Measurements from ENCODE around the gene ZNF710.
A peak's percentile ranks its signal among the peaks of the same experiment; 100 is the strongest.
"Not testable (repeated sequence)": the region's sequence is repeated elsewhere in the genome, so short reads cannot be mapped to it uniquely, and the experiment has no call there.

ZNF710 gene, protein sequence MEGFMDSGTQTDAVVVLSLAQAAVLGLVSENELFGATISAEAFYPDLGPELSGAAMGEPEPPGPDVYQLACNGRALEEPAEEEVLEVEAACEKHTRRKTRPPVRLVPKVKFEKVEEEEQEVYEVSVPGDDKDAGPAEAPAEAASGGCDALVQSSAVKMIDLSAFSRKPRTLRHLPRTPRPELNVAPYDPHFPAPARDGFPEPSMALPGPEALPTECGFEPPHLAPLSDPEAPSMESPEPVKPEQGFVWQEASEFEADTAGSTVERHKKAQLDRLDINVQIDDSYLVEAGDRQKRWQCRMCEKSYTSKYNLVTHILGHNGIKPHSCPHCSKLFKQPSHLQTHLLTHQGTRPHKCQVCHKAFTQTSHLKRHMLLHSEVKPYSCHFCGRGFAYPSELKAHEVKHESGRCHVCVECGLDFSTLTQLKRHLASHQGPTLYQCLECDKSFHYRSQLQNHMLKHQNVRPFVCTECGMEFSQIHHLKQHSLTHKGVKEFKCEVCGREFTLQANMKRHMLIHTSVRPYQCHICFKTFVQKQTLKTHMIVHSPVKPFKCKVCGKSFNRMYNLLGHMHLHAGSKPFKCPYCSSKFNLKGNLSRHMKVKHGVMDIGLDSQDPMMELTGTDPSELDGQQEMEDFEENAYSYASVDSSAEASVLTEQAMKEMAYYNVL

DNA sequence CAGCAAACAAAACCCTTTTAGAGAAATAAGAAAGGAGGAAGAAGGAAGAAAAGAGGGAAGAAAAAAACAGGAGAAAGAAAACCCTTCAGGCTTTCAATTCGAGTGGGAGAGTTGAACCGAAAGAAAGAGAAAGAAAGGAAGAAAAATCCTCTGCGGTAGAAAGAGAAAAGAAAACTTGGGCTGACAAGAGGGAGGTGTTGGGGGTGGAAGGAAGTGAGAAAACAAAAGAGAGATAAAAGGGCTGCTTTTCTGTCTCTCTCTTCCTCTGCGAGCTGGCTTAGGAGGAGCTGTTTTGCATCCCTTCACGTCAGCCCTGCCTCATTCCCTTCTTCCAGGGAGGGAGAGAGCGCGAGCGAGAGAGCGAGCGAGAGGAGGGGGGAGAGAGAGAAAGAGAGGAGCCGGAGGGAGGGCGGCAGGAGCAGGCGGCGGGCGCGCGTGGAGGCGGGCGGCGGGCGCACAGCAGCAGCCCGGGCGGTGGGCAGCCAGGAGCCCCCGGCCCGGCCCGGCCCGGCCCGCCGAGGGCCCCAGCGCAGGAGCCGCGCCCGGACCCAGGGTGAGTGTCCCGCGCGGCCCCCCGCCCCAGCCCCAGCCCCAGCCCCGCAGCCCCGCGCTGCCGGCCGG lies at the start of gene ZNF710:
Gene ZNF710, plus strand, starts transcription at position 263 of the 621 bp plus-strand sequence. CDS start 65,814 bp downstream, outside the sequence.
- peak; percentile 28 for DNase-seq (ENCODE audit: low spot score)

DNA sequence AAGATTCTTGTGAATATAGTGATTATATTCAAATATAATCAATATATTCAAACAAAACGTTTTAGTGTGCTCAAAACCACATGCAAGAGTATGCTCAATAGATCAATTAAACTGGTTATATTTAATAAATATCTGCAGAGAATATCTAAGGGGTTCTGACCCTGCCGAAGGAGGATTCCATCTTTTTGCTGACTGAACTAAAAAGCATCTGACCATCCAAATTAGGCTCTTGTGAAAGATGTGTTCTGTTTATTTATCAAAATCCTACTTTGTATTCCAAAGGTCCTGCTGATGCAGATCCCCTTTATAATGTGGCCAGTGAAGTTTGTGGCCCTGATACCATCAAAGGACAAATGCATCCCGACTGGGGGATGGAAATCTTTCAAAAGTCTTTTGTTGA lies 46.6 kb upstream of the ZNF710 start:
- no peak for DNase-seq (ENCODE audit: low spot score)

DNA sequence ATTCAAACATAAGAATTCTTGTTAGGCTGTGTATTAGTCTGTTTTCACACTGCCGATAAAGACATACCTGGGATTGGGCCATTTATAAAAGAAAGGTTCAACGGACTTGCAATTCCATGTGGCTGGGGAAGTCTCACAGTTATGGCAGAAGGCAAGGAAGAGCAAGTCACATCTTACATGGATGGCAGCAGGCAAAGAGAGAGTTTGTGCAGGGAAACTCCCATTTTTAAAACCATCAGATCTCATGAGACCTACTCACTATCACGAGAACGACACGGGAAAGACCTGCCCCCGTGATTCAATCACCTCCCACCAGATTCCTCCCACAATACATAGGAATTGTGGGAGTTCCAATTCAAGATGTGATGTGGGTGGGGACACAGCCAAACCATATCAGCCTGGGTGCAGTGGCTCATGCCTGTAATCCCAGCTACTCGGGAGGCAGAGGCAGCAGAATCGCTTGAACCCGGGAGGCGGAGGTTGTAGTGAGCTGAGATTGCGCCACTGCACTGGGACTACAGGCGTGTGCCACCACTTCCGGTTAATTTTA lies 45.6 kb upstream of the ZNF710 start:
- DNase-seq (ENCODE audit: low spot score) = not testable (repeated sequence)

DNA sequence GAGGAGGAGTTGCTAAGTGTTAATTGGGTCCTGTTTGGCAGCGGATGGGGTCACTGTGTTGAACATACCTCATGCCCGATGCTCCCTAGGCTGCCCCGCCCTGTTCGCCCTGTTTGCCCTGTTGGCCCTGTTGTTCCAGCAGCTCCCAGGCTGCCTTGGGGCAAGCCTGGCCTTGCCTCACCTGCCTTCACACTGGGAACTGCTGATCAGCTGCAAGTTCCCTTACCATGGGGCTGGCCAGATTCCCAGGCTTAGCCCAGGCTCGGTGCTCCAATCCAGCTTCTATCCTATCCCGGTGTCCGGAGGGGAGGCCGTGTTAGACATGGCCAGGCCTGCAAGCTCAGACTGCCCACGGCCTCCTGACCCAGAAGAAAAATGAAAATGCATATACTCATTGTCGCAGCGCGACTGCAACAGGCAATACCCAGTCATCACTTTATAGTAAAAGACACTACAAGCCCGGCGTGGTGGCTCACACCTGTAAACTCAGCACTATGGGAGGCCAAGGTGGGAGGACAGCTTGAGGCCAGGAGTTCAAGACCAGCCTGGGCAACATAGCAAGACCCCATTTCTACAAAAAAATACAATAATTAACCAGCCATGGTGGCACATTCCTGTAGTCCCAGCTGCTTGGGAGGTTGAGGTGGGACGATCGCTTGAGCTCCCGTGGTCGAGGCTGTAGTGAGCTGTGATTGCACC lies 42.9 kb upstream of the ZNF710 start:
- DNase-seq (ENCODE audit: low spot score) = no peak

DNA sequence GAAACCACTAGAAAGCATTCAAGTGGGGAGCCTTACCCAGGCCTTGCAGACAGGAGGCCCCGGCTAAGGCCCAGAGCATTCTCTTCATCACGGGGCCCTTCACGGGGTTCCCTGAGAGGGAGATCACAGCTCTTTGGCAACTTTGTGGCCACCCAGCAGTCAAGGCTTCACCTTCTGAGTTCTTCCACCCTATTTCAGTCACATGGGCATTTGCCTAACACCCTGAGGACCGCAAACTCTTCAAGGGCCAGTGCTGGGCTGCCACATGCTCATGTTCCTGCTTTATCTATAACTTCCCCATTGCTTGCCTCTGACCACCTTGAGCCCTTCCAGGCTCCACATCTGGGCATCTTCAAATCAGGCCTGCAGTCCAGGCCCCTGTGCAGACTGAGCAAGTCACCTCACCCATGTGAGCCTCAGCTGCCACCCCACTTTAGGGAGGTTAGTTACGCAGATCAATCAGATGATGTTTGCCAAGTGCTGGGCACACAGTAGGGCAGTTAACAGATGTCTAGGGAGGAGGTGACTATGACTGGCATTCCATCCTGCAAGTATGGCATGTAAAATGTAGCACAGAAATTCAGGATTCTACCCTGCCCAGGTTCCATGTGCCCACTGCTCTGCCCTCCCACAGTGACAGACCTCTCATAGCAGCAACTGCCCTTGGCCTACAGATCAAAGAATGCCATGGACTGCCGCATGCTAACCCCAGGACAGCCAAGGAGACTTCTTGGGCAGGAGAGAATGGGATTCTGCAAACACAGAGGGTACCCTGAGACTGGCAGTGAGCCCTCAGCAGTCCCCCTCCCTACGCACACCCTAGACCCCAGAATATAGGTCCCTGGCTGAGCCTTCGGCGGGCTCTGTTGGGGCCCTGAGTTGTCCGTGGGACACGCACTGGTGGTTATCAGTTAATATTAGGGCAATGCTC lies 37.6 kb upstream of the ZNF710 start:
- DNase-seq (ENCODE audit: low spot score) = no peak

DNA sequence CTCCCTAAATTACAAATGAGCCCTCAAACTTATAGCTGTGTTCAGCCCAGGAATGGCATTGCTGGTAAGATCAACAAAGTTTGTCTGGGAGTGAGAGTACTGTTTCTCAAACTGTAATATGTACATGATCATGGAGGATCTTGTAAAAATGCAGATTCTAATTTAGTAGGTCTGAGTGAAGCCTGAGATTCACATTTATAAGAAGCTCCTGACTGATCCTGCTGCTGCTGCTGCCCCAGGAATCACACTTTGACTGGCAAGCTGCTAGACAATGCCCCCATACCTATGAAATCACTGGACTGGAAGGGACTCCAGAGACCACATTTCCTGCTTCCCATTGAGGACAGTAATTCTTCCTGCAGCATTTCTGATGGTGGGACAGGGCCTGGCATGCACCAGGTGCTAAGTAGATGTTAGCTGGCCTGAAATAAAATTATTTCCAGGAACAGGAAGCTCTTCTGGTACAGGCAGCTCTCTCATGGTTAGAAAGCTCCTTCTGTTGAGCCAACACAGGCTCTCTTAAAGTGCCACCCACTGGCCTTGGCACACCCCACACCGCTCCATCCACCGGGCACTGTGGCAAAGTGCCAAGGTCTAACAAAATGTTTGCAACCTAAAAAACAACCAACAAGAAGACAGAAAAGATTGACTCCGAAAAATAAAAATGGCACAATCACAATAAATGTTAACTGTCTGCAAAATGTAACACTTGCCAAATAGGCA lies 36.7 kb upstream of the ZNF710 start:
- no peak for DNase-seq (ENCODE audit: low spot score)

DNA sequence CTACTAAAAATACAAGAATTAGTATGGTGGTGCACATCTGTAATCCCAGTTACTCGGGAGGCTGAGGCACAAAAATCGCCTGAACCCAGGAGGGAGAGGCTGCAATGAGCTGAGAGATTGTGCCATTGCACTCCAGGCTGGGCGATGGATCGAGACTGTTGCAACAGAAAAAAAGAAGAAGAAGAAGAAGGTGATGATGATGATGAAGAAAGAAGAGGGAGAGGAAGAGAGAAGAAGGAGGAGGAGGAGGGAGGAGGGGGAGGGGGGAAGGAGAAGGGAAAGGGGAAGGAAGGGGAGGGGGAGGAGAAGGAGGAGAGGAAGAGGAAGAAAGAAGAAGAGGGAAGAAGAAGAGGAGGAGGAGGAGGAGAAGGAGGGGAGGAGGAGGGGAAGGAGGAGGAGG lies 33.2 kb upstream of the ZNF710 start:
- DNase-seq (ENCODE audit: low spot score) = no peak

DNA sequence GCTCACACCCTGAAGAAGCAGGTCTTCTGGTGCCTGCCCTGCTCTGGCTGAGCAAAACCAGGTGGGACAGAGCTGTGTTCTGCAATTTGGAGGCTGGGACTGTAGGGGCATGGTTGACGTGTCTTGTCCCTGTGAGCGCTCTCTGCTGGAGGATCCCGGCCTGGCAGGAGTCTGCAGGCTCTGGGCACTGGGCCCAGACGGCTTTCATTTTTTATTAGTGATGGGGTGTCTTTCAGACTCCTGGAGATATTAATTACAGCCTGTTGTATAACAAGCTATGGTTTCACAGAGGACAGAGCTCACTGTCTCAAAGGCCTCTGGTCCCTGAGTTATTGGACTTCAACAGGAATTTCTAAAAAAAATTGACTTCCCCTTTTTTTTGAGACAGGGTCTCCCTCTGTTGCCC lies 29.5 kb upstream of the ZNF710 start:
- peak; percentile 22 for DNase-seq (ENCODE audit: low spot score)

DNA sequence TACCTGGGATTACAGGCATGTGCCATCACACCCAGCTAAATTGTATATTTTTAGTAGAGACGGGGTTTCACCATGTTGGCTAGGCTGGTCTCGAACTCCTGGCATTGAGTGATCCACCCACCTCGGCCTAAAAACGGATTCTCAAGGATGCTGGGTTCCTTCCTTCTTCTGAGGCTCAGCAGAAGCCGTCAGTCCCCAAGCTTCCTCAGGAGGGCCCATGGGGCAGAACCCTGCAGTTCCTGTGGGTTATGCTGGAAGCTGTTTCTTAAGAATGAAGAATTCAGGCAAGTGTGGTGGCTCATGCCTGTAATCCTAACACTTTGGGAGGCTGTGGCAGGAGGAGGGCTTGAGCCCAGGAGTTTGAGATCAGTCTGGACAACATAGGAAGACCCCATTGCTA lies 29.0 kb upstream of the ZNF710 start:
- DNase-seq (ENCODE audit: low spot score) = no peak

DNA sequence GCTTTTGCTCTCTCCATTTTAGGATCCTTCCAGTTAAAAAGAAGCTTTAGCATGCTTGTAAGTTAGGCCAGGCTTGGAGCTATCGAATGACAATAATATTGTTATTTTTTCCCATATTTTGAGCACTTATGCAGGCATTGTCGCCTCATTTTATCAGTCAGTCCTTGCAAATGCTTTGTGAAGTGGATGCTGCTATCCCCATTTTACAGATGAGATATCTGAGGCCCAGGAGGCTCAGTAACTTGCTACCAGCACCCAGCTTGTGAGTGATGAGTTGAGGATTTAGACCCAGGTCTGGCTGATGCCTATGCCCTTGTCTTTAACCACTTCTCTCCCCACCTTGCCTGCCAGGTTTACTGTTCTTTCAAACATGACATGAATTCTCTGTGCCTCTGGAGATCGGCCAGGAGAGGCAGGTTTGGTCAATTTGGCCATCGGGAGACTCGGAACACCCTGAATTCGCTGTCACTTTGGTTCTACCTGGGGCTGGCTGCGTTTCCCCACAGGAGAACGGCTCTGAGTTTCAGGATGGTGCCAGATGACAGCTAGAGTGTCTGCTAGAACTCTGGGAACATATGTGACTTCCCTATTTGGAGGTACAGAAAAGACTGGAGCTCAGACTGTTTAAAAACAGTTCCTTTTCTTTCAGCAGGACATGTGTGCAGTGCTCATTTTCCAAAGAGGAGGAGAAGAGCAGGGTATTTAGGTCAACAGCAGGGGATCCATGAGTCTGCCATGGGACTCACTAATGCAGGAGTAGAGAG lies 25.5 kb upstream of the ZNF710 start:
- DNase-seq (ENCODE audit: low spot score) = no peak

DNA sequence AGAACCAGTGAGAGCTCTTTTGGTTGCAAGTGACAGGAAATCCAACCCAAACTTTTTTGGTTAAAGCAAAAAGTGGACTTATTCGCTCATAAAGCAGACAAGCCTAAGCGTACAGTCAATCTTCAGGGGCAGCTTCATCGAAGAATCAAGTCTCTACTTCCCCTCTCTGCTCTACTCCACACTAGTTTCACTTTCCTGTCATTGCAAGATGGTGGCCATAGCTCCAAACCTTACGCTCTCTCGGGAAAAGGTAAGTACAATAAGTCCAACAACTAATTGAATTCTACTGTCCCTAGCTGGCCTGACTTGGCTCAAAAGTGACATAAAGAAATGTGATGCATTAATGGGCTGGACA lies 24.9 kb upstream of the ZNF710 start:
- no peak for DNase-seq (ENCODE audit: low spot score)

DNA sequence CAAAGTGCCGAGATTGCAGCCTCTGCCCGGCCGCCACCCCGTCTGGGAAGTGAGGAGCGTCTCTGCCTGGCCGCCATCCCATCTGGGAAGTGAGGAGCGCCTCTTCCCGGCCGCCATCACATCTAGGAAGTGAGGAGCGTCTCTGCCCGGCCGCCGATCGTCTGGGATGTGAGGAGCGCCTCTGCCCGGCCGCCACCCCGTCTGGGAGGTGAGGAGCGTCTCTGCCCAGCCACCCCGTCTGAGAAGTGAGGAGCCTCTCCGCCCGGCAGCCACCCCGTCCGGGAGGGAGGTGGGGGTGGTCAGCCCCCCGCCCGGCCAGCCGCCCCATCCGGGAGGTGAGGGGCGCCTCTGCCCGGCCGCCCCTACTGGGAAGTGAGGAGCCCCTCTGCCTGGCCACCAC lies 23.3 kb upstream of the ZNF710 start:
- DNase-seq (ENCODE audit: low spot score) = not testable (repeated sequence)

DNA sequence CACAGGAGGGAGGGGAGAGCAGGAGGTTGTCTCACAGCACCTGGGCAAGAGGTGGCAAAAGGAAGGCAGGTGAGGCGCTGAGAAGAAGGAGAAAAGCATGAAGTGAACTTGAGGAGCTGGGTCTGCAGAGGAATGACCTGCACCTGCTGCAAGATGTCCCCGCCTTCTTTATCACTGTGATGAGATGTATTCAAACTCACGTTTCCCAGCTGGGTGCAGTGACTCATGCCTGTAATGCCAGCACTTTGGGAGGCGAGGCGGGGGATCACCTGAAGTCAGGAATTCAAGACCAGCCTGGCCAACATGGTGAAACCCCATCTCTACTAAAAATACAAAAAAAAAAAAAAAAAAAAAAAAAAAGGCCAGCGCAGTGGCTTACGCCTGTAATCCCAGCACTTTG lies 22.2 kb upstream of the ZNF710 start:
- DNase-seq (ENCODE audit: low spot score) = no peak

DNA sequence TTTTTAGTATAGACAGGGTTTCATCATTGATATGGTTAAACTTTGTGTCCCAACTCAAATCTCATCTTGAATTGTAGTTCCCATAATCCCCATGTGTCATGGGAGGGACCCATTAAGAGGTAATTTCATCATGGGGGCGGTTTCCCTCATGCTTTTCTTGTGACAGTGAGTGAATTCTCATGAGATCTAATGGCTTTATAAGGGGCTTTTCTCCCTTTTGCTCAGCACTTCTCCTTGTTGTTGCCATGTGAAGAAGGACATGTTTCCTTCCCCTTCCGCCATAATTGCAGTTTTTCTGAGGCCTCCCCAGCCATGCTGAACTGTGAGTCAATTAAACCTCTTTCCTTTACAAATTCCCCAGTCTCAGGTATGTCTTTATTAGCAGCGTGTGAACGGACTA lies 20.2 kb upstream of the ZNF710 start:
- DNase-seq (ENCODE audit: low spot score) = no peak

DNA sequence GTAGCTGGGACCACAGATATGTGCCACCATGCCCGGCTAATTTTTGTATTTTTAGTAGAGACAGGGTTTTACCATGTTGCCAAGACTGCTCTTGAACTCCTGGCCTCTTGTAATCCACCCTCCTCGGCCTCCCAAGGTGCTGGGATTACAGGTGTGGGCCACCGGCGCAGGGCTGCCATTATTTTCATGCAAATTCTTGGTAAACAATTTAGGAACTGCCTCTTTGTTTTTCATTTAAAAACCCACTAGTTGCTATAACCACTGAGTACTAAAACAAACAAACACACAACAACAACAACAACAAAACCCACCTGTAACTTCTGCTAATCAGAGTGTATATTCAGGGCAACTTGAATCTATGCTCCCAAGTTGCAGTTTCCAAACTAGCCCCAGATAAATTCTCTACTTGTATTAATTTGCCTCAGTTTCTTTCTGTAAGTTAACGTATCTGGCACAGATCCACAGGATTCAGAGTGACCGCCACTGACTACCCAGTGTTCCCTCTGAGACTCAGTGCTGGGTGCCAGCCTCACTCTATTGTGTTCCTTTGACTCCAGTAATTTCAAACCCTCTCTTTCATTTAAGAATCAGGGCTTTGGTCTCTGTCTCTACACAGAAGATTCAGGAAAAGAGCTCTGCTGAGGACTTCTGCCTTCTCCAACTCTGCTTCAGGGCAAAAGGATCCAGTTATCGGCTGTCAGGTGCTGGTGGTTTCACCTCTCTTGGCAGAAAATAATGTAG lies 18.6 kb upstream of the ZNF710 start:
- no peak for DNase-seq (ENCODE audit: low spot score)

DNA sequence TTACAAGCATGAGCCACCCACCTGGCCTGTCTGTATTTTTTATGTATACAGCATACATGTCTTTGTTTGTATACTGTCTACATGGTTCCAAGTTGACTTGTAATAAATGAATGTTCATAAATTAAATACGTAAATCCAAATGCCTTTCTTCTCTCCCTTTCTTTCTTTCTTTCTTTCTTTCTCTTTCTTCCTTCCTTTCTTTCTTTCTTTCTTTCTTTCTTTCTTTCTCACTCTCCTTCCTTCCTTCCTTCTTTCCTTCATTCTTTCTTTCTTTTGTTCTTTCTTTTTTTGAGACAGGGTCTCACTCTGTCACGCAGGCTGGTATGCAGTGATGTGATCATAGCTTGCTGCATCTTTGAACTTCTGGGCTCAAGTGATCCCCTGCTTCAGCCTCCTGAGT lies 17.1 kb upstream of the ZNF710 start:
- DNase-seq (ENCODE audit: low spot score) = no peak

DNA sequence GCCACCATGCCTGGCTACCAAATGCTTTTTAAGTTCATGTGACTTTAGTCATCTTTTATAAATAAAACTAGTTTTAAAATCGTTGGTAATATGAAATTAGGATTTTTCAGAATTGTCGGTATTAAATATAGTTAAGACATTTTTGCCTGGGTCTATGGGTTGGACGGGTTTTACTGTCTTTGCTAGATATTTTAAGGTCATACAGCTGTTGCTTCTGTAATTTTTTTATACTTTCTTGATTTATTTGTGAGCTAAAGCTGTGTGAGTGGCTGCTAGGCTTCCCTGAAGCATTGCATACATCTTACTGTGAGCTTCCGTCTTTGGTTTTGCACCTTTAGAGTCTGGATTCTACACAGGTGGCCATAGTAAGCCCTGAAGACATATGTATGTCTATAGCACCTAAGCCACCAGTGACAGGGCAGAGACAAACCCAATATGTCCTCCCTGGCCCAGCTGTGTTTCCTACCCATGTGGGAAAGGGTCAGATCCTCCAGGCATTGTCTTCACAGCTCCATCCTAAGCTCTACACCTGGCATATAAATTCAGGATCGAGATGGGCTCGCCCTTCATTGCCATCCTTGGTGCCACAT lies 16.6 kb upstream of the ZNF710 start:
- no peak for DNase-seq (ENCODE audit: low spot score)

DNA sequence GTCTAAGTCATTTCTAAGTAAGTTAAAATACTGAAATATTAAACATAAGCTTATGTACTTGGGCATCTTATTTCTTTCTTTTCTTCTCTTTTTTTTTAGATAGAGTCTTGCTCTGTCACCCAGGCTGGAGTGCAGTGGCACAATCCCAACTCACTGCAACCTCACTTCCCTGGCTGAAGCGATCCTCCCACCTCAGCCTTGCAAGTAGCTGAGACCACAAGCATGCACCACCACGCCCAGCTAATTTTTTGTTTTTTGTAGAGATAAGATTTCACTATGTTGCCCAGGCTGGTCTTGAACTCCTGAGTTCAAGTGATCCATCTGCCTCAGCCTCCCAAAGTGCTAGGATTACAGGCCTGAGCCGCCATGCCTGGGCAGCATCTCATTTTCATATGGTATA lies 16.0 kb upstream of the ZNF710 start:
- no peak for DNase-seq (ENCODE audit: low spot score)

DNA sequence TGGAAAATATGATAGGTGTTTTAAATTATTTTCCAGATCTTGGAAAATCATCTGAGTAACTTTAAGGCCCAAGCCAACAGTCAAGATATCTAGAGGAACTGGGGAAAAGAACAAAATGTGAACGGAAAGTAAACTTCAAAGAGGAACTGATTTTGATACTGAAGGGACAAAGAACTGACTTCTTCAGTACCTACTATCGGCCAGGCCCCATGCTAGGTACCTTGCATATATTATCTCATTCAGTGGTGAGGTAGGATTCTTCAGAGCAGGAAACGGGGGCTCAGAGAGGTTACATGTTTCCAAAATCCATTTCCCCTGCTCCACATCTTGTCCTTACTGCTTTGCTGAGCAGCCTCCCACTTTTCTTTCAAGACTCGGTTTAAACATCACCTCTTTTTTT lies 9.8 kb upstream of the ZNF710 start:
- DNase-seq (ENCODE audit: low spot score) = no peak

All from CD4-positive, alpha-beta T cell treated with Interleukin-6 at 100 ng/mL for 8 hours (primary cell).